SH-SY5Y (cell line): ENCODE measurements around the gene CDK18.

Experiments
- GATA2 ChIP-seq: IDR thresholded peaks from 2 replicates; pipeline ENCODE4 v1.6.1; 2011; ENCODE audit warnings: mild to moderate bottlenecking, low read depth, low read length
- GATA3 ChIP-seq: IDR thresholded peaks from 2 replicates; pipeline ENCODE4 v1.6.1; 2011; ENCODE audit warnings: low read depth, mild to moderate bottlenecking, low read length, moderate library complexity

Gene CDK18

GRCh38 chr1:205474571-205474970 lies 29.9 kb upstream of the CDK18 start:
- TF ChIP-seq GATA2: no peak
- TF ChIP-seq GATA3: no peak

DNA sequence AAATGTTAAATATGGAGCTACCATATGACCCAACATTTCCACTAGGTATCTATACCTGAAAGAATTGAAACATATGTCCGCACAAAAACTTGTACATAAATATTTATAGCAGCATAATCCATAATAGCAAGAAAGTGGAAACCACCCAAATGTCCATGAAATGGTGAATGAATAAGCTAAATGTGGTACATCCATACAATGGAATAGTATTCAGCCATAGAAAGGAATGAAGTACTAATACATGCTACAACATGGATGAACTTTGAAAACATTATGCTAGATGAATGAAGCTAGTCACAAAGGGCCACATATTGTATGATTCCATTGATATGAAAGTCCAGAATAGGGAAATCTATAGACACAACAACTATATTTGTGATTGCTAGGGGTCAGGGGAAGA lies 28.6 kb upstream of the CDK18 start:
- TF ChIP-seq GATA2: no peak
- TF ChIP-seq GATA3: no peak

DNA sequence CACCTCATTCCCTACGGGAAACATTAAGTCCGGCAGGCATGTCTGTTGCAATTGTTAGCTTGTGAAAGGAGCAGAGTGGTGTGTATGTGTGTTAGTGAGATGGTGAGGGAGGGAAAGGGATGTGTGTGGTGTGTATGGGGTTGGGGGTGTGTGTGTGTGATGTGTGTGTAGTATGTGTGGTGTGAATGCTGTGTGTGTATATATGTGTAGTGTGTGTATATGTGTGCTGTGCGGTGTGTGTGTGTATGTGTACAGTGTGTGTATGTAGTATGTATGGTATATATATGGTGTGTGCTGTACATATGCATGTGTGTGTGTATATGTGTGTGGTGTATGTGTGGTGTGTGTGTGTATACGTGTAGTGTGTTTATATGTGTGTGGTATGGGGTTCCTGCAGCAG lies 27.8 kb upstream of the CDK18 start:
- TF ChIP-seq GATA3 (no peak), GATA2 (no peak)

DNA sequence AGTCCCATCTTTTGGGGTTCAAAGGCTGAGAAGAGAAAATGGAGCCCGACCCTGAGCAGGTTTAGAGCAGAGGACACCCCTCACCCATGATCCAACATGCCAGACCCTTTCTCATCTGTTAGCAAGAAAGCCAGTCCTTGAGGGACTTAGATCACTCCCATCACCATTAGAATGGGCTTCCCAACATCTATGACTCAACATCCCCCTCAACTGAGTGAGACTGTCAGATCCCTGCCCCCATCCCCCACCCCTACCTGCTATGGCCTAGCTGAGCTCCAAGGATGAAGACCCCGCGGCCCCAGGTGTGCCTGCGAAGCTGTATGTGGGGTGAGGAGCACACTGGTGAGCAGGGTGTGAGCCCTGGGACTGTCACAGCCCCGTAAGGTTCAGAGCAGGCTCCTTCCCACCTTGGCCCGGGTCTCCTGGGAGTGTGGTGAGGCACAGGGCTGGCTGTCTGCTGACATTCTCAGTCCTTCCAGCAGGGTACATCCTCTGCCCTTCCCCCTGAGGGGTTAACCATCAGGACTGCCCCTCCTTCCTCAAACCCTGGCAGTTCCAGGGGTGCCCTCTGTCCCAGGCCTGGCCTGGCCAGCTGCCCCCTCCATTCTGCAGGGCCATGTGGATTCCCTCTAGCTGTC lies 27.2 kb upstream of the CDK18 start:
- no peak for TF ChIP-seq GATA3
- TF ChIP-seq GATA2: no peak

DNA sequence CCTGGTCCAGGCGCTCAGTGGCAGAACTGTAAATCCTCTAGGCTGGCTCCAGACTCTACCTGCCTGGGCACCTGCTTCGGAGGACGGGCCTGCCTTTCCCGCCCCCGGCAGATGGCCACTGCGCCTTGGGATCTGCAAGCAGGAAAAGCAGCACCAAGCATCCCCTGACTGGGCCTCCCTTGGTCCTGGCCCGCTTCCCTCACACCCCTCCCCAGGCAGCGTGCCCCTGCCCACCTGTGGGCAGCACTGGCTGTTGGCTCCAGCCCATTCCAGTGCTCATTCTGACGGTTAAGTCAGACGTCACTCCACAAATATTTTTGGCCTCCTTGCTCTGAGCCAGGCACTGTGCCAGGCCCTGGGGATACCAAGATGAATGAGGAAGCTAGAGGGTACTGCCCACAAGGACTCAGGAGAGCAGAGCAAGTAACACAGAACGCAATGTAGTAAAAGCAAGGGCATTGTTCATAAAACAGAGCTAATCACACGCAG lies 26.7 kb upstream of the CDK18 start:
- no peak for TF ChIP-seq GATA2
- TF ChIP-seq GATA3: no peak

GRCh38 chr1:205480349-205480985 lies 24.0 kb upstream of the CDK18 start:
- no peak for TF ChIP-seq GATA3
- TF ChIP-seq GATA2: no peak

- no peak for TF ChIP-seq GATA2
- no peak for TF ChIP-seq GATA3
Measured at GRCh38 chr1:205481218-205481617, 23.3 kb upstream of the CDK18 start.

DNA sequence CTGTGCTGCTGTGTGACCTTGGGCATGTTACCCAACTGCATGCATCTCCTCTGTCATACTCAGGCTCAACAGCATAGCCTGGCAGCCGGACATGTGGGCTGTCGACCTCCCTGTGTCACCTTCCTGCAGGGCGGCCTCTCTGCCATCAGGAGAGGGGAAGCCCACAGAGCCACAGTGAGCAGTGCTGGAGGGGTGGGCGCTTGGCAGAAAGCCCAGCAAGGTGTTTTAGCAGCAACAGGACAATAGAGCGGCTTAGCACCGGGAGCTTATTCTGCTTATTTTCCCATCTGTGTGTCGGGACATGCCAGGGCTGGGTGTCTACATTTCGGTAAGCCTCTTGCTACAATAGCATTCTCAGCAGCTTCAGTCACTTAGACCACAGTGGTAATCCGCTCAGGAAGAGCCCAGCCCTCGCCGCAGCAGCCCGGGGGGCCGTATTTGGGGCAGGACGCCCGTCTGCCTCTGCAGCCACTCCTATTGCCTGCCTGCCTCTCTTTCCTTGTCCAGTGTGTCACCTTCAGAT lies 22.8 kb upstream of the CDK18 start:
- TF ChIP-seq GATA2 (no peak), GATA3 (no peak)

DNA sequence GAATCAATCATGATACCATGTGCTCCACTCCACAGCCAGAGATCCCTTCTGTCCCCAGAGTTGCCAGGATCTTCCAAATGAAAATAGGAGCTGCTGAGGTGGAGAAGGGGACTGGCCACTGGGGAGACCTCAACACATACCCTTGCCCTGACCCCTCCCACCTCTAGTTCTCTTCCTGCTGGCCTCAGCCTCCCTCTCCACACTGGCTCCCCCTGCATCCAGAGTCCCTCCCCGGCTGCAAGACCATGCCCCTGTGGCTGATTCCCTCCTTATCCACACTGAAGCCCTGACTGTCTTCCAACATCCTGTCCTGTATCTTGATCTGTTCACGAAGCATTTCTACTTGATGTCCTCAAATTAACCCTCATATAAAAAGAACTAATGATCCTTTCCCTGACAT lies 21.1 kb upstream of the CDK18 start:
- no peak for TF ChIP-seq GATA3

DNA sequence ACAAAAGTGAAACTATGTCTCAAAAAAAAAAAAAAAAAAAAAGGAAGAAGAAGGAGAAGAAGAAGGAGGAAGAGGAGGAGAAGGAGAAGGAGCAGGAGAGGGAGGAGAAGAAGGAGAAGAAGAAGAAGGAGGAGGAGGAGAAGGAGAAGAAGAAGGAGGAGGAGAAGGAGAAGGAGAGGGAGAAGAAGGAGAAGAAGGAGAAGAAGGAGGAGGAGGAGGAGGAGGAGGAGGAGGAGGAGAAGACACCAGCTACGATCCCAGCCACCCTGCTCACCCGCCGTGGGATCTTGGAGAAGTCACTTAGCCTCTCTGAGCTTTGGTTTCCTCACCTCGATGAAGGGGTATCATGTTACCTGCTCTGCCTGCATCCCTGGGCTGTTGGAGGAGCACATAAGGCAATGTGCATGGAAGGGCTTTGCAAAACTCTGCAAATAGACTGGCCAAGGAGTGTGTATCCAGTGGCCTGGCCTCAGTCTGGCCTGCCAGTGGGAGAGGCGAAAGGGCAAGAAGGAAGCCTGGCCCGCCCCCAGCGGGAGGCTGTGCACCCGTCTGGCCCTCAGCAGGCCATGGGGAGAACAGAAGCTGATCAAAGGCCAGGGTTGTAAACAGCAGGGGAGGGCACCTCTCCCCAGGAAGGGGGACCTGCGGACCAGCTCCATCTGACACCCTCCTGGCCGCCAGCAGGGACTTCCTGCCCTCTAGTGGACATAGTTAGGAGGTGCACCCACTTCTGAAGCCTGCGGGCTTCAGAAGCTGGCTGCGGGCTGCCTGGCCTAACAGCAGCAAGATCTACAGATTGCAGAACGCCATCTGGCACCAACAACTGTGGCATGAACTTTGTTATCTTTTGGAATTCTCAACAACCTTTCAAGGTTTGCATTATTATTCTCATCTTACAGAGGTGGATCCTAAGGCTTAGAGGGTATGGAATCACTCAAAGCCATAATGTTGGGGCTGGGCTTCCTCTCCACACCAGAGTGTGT lies 19.2 kb upstream of the CDK18 start:
- TF ChIP-seq GATA2 (peak; percentile 98), GATA3 (no peak; the same call in 1 of the 2 replicates)

DNA sequence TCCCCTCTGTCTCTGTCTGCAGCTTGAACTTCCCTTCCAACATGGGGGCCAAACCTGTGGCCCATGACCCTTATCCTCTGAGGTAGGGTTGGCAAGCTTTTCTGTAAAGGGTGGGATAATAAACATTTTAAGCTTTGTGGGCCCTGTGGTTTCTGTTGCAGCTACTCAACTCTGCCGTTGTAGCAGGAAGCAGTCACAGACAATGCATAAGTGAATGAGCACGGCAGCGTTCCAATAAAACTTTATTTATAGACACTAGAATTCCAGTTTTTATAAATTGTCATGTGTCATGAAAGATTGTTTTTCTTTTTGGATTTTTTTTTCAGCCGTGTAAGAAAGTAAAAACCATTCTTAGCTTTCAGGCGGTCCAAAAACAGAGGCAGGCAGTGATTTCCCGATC lies 18.2 kb upstream of the CDK18 start:
- TF ChIP-seq GATA3 (no peak), GATA2 (no peak)

GRCh38 chr1:205488074-205488723 lies 16.3 kb upstream of the CDK18 start:
- TF ChIP-seq GATA3: no peak
- no peak for TF ChIP-seq GATA2

GRCh38 chr1:205491794-205492193 lies 12.7 kb upstream of the CDK18 start:
- TF ChIP-seq GATA2: no peak
- TF ChIP-seq GATA3: no peak
